Activated CD8-positive, alpha-beta memory T cell treated with anti-CD3 and anti-CD28 coated beads for 48 hours (primary cell): ENCODE results near the gene CLPTM1L.
"Not testable (repeated sequence)": the region's sequence is repeated elsewhere in the genome, so short reads cannot be mapped to it uniquely, and the experiment has no call there.

Source experiments
- DNase-seq, 3 experiments: peaks; one replicate each; pipeline ENCODE4 v3.0.0-alpha.2; 2020; ENCODE audit warnings: low read depth in 2 of 3, low spot score in 2 of 3

The CLPTM1L gene

DNA sequence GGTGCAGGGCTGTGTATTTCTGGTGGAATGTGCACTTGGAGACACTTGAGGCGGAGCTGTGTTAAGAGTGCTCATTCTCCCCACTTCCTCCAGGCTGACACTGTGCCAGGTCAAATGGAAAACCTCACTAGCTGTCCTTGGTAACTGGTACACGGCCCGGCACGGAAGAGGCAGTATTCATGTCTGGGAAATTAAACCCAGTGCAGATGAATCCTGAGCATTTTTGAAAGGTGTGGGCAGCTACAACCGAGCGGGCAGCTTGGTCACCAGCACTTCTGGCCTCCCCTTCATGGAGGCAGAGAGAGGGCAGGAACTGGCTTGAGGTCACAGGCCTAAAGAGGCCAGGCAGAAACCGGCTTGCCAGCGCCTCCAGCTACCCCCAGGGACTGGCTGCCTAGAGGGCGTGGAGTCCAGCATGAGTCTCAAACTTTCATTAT is 1.6 kb downstream of the CLPTM1L start:
- DNase-seq = no peak

DNA sequence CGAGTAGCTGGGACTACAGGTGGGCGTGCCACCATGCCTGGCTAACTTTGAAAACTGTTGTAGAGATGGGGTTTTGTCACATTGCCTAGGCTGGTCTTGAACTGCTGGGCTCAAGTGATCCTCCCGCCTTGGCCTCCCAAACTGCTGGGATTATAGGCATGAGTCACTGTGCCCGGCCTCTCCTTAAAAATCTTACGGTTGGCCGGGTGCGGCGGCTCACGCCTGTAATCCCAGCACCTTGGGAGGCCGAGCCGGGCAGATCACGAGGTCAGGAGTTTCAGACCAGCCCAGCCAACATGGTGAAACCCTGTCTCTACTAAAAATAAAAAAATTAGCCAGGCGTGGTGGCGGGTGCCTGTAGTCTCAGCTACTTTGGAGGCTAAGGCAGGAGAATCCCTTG is 2.2 kb downstream of the CLPTM1L start:
- not testable (repeated sequence) for DNase-seq

DNA sequence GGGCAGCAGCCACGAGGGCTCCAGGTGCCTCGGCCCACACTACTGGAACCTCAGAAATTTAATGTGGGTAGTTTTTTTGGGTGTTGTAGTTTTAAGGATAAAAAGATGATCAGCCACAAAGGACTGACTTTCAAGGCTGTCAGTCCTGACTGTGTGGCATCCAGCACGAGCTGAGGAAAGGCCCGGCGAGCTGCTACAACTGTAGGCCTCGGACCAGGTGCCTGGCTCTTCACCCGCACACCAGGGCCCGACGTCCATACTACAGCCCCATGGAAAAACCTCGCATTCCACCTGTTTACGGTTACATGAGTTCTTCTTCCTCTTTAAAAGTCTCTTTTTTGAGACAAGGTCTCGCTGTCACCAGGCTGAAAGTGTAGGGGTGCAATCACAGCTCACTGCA is 2.6 kb downstream of the CLPTM1L start:
- no peak for DNase-seq

DNA sequence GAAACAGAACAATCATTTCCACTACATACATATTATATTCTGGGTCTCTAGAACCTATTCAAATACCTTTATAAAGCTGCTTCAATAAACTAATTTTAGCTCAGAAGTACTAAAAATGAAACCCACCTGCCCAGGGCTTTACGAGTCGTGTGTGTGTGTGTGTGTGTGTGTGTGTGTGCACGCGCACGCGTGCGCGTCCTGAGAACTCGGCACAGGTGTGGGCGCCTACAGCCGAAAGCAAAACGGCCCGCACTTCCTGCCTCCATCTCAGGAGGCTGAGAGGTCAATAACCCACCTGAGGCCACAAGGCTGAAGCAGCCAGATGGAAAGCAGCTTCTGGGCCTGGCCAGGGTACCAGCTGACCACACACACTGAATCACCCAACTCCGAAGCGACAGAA is 3.0 kb downstream of the CLPTM1L start:
- DNase-seq = no peak

DNA sequence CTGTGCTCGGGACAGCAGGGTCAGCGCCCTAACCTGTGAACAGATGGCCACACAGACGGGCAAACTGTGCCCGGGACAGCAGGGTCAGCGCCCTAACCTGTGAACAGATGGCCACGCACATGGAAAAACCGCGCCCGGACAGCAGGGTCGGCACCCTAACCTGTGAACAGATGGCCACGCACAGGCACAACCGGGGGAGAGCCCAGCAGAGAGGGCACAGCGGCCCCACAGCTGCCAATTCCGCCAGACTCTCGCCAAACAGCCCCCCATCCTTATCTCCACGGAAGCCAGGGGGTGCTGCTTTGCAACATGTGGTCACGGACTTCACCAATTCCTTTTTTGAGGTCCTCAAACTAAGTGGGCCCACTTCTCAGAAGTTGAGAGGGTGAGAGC is 5.1 kb downstream of the CLPTM1L start:
- DNase-seq = not testable (repeated sequence)

DNA sequence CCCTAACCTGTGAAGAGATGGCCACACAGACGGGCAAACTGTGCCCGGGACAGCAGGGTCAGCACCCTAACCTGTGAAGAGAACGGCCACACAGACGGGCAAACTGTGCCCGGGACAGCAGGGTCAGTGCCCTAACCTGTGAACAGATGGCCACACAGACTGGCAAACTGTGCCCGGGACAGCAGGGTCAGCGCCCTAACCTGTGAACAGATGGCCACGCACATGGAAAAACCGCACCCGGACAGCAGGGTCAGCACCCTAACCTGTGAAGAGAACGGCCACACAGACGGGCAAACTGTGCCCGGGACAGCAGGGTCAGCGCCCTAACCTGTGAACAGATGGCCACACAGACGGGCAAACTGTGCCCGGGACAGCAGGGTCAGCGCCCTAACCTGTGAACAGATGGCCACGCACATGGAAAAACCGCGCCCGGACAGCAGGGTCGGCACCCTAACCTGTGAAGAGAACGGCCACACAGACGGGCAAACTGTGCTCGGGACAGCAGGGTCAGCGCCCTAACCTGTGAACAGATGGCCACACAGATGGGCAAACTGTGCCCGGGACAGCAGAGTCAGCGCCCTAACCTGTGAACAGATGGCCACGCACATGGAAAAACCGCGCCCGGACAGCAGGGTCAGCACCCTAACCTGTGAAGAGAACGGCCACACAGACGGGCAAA is 5.6 kb downstream of the CLPTM1L start:
- not testable (repeated sequence) for DNase-seq

DNA sequence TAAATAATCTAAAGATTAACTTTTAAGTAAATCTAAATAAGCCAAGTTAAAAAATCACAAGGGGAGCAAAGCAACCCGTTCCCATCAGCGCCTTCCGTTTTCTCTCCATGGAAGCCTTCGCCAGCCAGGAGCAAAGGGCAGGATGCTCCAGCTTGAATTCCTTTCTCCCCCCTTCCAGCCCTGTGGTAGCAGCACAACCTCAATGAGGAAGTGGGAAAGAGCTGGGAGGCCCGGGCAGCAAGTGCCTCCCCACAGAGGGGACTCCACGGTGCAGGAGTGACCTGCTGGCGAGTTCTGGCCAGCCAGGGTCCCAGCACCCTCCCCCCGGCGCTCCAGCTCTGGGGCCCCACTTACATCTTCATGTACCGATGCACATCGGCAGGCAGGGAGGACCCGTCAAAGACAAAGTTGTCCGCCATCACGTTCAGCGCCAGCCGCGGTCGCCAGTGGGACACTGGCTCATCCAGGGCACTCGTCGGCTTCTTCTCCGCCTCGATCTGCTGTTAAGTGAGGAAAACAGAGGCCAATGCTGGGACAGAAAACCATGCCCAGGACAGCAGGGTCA is 6.3 kb downstream of the CLPTM1L start:
- no peak for DNase-seq

DNA sequence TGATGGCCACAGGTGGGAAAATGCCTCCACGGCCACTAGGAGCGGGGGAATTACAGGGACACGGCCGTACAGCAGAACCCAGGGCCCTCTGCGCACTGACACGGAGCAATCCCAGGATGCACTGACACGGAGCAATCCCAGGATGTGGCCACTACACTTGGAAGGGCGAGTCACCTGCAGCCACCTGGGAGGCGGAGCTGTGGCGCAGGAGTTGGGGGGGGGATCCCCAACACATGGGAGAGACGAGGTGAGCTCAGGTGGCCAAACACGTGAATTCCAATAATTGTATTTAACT is 6.8 kb downstream of the CLPTM1L start:
- DNase-seq = no peak

DNA sequence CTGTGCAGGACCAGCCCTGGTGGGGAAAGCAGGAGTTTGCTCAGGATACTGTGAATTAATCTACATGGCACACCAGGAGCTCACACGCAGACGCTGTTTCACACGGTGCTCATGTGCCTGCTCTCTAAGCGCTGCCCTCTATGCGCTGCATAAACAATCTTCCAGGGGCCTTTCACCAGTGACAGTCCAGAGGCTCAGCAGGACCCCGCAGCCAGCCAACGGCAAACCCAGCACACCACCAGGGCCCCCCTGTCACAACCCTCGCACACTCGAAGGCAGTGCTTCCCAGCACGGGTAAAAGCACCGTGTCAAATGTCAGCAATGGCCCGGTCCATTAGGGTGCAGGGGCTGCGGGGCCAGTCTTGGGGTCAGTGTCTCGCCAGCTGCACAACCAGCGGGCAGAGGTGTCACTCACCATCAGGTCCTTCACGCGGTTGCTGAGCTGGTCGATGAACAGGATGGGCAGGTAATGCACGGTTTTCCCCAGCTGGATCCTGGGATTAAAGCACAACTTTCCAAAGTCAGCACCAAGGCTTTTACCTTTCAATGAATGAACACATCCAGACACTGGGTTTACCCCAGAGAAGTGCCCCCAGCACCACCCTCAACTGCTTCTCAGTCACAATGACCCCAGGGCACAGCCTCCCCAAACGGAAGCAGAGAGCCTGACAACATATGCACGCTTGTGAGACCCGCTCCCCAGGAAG is 7.3 kb downstream of the CLPTM1L start:
- DNase-seq = no peak

DNA sequence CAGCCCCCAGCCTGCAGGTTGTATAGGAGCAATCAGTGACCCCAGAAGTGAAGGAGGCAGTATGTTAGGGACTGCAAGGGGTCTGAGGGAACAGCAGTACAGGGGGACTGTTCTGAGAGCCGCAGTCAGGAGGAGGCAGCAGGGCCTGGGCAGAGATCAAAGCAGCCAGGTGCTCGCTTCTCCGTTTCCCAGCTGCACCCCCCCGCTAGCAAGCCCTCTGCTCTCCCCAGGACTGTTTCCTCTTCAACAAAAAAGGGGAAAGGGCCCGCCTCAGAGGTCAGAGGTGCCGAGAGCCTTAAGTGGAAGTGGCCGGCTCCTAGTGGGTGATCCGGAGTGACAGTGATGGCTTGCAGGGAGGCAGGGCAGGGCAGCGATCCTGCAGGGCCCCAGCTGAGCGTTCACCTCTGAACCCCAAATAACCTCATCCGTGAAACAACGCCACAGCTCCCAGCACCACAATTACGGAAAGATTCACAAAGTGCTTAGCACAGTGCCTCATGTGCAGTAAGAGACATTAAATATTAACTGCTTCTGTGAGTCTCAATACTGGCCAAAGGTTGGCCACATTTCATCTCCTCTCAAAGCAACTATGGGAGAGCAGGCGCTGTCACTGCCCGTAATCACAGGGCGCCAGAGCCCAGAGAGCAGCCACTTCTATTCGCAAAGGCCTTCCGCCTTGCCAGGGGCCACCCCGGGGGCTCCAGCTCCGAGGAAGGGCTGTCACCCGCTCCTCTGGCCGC is 8.0 kb downstream of the CLPTM1L start:
- DNase-seq = no peak

DNA sequence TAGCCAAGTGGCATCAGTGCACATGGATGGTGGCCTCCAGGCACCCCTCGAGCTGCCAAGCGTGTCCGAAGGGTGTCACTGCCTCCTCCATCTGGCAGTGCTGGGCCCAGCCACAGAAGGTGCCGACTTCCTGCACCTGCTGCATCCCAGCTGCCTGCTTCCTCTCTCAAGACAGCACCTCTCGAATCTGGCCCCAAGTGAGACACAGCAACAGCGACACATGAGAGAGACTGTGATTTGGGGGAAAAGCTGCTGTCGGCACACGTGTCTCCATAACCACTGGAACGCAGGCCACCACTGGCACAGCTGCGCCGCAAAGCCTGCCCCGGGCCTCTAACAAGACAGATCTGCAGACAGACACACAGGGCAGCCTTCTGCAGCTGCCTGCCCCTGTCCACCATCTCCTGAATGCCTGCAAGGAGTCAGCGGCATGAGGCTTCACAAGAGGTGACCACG is 8.8 kb downstream of the CLPTM1L start:
- no peak for DNase-seq

DNA sequence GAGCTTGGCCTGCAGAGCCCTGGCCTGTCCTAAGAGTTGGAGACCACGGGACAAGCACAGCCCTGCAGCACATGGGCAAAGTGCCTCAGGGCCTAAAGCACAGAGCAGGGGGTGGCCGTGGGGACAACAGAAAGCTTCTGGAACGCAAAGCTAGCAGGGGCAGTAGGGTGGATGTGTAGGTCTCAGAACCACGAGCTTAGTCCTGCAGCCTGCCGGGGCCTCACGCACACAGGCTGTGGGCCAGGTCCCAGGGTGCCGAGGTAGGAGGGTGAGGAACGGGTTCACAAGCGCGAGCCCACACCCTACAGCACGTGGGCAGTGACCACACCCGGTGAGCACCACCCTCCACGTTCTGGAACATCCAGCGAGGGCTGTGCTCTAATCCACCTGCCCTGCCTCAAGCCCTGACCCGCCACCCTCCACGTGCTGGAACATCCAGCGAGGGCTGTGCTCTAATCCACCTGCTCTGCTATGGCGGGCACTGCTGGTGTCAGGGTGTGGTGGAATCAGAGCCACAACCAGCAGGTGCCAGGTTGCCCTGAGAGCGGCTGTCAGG is 9.3 kb downstream of the CLPTM1L start:
- DNase-seq = no peak

DNA sequence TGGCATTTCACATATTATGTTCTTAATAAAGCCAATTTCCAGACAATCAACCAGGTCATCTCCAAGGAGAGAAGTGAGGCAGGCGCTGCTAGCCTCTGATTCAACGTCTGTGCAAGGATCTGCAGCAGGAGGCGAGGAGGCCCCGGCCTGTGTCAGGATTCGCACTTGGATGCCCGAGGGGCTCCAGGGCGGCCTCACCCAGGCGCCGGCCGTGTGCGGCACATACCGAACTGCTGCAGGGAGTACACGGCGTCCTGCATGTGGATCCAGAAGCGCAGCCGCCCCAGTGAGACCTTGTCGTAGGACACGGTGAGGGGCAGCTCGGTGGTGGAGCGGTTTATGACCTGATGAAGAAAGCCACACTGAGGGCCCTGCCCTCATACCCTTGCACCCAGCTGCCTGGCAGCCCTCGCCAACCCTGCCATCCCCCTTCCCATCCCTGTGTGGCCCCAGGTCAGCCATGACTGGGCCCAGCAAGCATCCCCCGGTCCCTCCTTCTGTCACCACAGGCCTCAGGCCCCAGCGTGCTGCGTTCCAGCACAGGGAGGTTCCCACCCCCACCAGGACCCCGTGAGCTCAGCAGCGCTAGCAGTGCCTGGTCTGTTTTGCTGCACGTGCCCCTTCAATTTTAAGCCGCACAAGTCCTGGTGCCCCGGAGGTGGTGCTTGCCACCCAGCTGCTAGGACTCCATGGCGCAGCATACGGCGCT is 9.9 kb downstream of the CLPTM1L start:
- DNase-seq = no peak

DNA sequence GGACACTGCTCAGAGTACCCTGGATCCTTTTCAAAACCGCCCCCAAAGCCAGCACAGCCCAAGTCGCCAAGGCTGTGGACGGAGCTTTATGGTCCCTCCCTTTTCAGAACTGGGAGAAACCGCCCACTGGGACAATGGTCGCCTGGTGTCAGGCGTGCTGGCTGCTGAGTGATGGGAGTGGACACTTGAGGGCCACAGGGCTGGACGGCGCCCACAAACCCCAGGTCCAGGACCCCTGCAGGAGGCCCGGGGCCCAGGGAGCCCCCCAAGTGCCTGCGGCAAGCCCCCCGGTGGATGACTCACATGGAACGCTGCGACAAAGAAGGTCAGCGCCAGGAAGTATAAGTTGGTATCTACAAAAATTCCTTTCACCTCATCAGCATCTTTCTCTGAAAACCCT is 10.9 kb downstream of the CLPTM1L start:
- no peak for DNase-seq

DNA sequence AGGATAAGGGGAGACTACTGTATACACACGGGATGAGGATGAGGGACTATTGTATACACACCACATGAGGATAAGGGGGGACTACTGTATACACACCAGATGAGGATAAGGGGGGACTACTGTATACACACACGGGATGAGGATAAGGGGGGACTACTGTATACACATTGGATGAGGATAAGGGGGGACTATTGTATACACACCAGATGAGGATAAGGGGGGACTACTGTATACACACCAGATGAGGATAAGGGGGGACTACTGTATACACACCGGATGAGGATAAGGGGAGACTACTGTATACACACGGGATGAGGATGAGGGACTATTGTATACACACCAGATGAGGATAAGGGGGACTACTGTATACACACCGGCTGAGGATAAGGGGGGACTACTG is 11.6 kb downstream of the CLPTM1L start:
- not testable (repeated sequence) for DNase-seq

DNA sequence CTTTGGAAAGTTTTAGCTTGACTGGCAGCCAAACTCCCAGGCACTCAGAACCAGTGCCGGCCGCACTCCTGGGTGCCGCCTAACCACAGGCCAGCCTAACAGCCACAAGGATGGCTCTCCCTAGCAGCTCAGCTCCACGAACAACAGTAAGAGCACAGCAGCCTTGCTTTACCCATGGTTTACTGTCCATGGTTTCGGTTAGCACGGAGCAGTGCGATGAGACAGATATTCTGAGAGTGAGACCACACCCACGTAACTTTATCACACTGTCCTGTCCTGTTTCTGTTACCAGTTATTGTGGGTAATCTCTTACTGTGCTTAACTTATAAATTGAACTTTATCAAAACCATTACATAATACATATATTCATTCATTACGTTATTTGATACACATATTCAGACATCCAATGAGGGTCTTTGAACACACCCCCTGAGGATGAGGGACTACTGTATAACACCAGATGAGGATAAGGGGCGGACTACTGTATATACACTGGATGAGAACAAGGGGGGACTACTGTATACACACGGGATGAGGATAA is 12.4 kb downstream of the CLPTM1L start:
- no peak for DNase-seq

DNA sequence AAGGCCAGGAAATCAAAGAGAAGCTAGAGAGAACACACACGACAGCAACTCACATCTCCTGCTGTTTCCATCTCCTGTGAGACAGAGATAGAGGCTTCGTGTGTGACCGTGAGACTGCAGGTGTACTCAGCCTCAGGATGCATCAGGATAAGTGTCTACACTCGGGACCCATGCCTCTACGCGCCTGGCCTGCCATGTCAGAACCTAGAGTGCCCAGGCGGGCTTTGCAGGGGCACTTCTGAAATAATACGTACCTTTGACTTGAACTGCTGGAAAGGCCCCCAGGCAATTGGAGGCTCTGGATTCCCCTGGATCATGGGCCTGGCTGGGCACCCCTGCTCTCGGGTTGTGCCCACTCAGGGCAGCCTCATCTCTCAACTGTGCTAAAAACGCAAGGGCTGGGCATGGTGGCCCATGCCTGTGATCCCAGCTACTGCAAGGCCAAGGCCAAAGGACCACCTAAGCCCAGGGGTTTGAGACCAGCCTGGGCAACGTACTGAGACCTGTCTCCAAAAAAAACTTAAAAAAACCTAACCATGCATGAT is 13.0 kb downstream of the CLPTM1L start:
- no peak for DNase-seq

DNA sequence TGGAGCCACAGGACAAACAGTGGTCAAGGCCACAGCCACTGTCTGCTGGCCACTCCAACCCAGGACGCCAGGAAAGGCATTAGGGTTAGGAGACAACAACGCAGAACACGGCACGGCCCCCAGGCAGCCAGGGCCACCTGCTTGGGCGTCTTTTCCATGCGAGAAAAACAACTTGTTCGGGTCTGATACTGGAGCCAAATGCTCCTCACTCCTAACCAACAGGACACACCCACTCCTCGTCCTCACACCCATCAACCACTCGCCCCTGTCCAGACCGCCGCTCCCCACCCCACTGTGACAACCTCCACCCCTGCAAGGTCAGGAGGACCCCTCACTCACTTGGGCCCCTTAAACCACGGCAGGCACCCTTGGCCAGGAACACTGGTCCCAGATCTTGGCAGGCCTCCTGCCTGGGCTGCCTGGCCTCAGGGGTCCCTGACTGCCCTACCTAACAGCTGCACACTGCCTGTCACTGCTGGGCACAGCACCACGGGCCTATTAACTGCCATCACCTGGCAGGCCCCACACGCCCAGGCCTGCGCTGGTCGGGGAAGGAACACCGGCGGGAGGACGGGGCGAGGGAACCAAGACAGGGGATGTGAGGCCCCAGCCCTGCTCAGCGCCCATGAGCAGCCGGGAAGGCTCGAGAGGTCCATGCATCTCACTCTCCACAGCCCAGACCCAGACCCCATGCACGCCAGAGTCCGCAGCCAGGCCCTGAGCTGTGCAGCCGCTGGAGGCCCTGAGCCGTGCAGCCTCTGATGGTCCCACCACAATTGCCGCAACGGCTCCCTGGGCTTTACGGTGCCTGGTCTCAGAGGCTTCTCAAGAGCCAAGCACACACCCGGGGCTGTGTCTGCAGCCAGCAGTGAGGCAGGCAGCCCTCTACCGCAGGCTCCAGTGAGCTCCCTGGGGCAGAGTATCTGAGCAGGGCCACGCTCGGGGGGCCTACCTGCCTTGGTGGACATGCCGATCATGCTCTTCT is 13.8 kb downstream of the CLPTM1L start:
- DNase-seq = no peak

DNA sequence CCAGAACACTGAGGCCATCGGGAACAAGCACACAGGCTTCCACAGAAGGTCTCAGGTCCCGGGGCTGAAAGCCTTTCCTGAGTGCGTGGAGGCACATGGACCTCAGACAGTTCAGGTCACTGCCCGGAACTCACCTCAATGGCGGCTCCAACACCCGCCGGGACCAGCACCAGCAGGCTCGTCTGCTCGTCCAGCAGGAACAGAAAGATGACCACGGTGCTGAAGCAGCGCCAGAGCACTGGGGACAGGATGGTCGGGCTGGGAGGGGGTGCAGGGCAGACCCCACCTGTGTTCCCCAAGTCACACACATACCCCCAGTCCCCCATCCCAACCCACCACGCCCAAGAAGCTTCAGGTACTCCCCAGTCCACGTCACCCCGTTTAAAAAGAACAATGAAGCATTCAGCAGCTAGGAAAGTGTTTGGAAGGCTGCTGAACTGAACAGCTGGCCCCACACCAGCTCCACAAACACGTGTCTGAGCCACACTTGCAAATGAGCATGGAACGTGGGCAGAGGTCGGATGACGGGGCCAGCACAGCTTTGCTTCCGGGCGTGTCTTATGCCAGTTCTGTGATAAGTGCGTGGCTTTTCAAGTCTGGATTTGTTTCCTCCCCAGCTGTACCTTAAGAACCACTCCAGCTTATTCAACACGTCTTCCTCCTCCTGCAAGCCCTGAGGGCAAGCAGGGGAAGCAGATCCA is 14.6 kb downstream of the CLPTM1L start:
- DNase-seq = no peak
